Measurements from ENCODE around the gene EFCAB6.

Gene EFCAB6

GRCh38 chr22:43542681-43543521 lies 269.2 kb downstream of the EFCAB6 start:
- DNase-seq: no peak

DNA sequence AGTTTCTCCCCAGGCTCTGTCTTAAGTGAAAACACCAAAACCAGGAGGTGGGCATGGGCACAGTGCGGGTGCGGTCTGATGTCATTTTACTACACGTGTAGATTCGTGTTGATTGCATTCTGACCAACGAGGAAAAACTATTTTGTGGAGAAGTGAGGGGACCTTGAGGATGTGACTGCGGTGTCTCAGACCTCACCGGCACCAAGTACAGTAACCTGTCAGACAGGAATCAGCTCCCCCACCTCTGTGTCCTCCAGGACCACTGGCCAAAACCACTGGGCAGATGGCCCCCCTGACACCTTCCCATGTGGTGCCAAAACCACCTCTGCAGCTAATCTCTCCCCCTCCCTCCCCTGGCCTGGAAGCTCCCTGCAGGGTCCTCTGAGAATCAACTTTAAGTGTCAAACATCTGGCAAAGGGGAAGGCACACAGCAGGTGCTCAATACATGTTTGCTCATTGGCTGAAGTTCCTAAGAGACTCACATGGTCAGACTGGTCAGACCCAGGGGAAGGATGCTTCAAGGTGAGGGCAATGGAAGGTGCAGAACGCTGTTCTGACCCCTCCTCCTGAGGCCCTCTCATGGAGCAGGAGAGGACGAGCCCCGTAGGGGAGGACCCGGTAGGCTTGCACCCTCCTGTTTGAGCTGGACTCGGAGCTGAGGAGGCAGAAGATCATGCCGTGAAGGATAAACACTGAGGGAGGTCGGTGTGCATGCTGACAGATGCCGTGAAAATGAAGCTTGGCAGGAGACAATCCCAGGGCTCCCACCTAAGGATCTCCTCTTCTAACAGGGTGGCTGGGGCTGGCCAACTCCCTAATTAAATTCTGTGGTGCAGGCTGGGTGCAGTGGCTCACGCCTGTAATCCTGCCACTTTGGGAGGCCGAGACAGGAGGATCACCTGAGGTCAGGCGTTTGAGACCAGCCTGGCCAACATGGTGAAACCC lies 270.4 kb downstream of the EFCAB6 start:
- no peak for DNase-seq

GRCh38 chr22:43541022-43541421 lies 271.1 kb downstream of the EFCAB6 start:
- DNase-seq: no peak

DNA sequence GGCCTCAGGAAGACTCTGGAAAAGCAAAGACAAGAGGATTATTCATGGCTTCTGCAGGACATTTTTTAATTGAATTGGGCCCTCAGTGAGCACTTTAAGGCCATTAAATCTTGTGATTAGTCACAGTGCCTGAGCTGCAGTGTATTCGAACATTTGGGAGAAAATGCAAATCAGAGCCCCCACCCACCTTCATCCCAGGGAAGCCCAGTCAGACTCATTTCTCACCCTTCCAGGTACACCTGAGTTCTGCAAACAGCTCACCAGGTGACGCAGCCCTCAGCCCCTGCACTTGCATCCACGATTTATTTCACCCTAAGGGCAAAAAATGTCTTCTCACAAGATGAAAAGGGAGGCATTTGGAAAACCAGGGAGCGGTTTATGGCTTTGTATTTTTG lies 271.6 kb downstream of the EFCAB6 start:
- DNase-seq: peak; percentile 86

DNA sequence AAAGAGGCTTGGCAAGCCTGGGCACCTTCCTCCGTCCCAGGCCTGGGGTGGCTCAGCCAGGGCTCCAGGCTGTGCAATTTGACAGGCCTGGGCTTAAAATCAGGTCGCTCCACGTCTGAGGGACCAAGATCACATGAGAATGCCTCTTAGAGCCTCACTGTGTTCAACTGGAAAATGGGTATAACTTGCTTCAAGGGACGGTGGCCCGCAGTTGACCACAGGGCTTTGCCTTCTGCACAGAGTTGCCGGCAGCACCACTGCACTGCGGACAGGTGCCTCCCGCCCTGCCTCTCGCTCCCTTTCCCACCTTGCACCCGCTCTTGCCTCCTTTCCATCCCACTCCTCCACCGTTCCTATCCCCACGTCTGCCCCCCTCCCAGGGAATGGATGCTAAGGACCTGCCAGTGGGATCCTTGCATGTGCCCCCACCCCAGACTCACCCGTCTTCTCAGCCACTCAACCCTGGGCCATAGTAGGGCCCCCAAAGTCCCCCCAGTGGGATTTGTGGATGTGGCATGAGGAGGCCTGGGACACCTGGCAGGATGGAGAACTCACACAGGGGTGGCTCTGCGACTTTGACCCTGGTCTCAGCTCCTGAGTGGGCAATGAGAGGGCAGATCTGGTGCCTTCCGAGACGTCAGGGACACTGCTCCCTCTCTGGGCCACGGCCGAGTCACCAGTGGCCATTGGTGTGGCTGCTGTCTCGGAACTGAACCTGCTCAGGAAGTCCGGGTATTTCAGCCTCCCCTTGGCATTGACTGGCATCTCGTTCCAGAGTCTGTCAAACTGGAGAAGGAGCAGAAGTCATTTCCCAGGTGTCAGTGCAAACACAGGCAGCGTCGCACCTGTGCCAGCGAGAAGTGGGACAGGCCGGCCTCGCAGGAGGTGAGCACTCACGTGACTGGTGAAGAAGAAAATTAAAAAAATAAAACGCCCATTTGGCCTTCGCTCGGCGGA lies 272.3 kb downstream of the EFCAB6 start:
- no peak for DNase-seq

DNA sequence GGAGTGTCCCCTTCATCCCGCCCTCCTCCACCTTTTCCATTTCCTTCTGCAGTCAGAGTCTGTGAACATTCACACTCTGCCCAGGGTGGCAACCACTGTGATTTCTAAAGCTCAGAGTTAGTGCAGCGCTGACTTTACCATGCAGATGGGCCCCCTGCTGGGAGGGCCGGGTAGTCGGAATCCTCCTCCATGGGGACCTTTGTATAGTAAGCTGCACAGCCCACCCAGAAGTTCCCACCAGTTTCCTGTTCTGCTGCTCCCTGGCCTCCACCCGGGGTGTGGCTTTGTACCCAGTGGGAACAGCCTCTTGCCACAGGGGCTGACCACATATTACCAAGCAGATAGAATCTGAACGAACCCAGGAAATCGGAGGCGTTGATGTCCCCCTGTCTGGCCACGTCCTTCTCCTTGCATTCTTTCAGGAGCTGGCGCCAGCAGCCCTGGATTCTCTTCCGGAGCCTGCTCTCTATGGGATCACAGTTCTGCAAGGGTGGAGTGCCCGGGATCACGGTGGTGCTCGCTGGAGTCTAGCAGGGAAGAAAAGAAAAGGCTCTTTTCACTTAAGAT lies 275.0 kb downstream of the EFCAB6 start:
- DNase-seq: no peak

- DNase-seq: peak; percentile 33
These were observed 276.4 kb downstream of the EFCAB6 start for GRCh38 chr22:43535741-43536140.

DNA sequence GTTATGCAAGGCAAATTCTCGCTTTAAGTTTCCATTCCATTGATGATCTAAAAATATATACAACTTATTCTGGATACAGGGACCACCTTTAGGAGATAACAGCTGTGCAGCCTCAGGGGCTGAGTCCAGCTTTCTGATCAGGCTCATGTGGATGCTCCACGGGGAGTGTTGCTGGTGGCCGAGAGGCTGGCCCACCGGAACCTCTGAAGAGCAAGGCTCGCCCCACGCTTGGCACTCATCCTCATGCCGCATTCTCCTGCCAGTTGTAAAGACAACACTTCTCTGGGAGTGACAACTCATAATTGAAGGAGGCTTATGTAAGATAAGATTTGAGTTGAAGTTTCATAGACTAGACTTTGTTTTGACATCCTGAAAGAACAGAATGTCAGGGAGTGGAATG lies 276.8 kb downstream of the EFCAB6 start:
- DNase-seq: no peak

- no peak for DNase-seq
These were observed 277.2 kb downstream of the EFCAB6 start for GRCh38 chr22:43534916-43535315.

- no peak for DNase-seq
These were observed 278.3 kb downstream of the EFCAB6 start for GRCh38 chr22:43533656-43534428.

DNA sequence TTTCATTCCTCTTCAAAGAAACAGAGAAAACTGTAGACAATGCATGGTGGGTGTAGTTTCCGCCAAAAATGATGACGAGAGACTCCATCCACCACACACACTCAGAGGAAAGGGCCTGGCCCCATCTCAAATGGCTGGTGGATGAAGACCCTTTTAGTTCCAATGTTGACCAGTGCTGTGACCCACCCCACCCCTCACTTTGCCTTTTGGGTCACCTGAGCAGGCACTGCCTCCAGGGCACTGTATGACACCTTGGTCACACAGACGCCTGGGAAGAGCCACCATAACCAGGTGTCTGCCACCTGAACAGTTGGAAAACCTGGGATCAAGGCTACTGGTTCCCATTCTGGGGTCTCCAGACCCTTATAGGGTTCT lies 279.0 kb downstream of the EFCAB6 start:
- DNase-seq: no peak

GRCh38 chr22:43532301-43533155 lies 279.6 kb downstream of the EFCAB6 start:
- peak; percentile 64 for DNase-seq

GRCh38 chr22:43531651-43532050 lies 280.5 kb downstream of the EFCAB6 start:
- no peak for DNase-seq

DNA sequence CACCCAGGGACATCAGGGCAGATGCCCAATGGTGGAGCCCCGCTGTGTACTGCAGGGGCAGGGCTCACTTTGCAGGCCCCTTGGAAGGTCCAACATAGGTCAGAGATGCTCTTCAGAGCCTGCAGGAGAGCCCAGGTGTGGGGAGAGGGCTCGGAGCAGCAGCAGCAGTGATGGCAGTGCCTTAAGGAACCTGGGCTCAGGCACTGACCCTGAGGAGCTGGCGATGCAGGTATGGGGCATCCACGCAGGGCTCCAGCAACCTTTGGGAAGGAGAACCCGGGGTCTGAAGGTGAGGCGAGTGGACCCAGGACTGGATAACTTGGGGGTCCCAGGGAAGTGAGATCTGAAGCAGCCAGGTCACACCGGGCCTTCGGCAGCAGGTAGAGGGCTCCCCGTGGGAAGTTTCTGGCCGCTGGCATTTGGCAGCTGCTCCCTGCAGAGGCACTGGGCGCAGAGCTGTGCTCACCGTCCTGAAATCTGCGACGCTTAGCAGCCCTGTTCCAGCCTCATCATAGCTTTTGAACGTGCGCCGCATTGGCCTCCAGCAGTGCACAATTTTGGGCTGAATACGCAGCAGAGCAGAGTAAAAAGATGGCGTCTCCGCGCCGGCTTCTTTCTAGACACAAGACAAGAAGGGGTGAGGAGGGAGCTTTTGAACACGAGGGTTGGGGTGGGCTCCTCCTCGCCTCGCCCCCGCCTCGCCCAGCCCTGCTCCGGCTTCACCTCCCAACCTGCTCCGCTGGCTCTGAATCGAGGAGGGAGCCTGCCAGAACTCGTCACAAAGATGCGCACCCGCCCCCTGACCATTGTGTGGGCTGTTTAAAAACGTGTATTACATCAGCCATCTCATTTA lies 281.5 kb downstream of the EFCAB6 start:
- no peak for DNase-seq

GRCh38 chr22:43529934-43530333 lies 282.2 kb downstream of the EFCAB6 start:
- no peak for DNase-seq

- no peak for DNase-seq
These were observed 282.6 kb downstream of the EFCAB6 start for GRCh38 chr22:43529461-43529860.

- no peak for DNase-seq
These were observed 283.3 kb downstream of the EFCAB6 start for GRCh38 chr22:43528601-43529360.

DNA sequence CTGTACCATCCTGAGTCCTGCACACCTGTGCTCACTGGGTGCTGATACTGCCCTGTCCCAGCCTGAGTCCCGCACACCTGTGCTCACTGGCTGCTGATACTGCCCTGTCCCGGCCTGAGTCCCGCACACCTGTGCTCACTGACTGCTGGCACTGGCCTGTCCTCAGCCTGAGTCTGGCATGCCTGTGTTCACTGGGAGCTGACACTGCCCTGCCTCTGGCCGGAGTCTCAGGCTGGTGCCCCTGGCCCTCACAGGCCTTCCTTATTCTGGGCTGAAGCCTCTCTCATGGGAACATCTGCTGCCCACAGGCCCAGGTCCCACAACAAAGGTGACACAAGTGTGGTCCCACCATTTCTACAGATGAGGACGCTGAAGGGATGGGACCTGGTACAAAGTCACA lies 285.2 kb downstream of the EFCAB6 start:
- DNase-seq: no peak
